Endothelial cell of umbilical vein (primary cell): ENCODE measurements around the gene RUBCN. TPM values are rescaled to one million over a fixed set of nuclear protein-coding genes. Genes with fewer than 3 reads are reported as not detected.

Source experiments
- BruUV-seq: library from RNA; stranded (reverse); fragments of 400-500 nt; replicated peaks from 2 replicates; lab custom pipeline; 2021; lab: Mats Ljungman, UMichigan
- CTCF ChIA-PET: fragments of 300-600, 350-600 bp; sonication (Branson Sonifier 250); formaldehyde crosslinking; loops from one replicate; lab custom pipeline; 2021; ENCODE audit warnings: antibody characterized with exemption, inconsistent platforms; lab: Charles Lee
- POLR2A ChIA-PET: fragments of 300-600, 350-600 bp; sonication (Branson Sonifier 250); formaldehyde crosslinking; loops from one replicate; lab custom pipeline; 2021; ENCODE audit warnings: antibody characterized with exemption, inconsistent platforms; lab: Charles Lee
- DNase-seq: peaks from one replicate; pipeline ENCODE4 v3.0.0-alpha.2; 2011; ENCODE audit warnings: low read depth, low spot score
- FAIRE-seq: peaks from 2 replicates; lab custom pipeline; 2011; peaks lifted over from hg19 to GRCh38; lab: Jason Lieb, UNC
- H2AFZ ChIP-seq: 2 replicates; pipeline ENCODE4 v1.6.0; 2012; ENCODE audit warnings: low read depth, low read length, control low read depth, inconsistent platforms
- H3K27ac ChIP-seq: 2 replicates; pipeline ENCODE4 v1.5.1; 2011; ENCODE audit warnings: low read depth, mild to moderate bottlenecking, control low read depth, low read length, moderate library complexity; ENCODE audit not compliant: insufficient read depth
- H3K27me3 ChIP-seq, 2 experiments: 2 replicates each; pipeline versions ENCODE4 v1.6.0 to v1.6.1; 2011; ENCODE audit warnings: low read length in 2 of 2, mixed read lengths in 1 of 2; ENCODE audit not compliant: control insufficient read depth in 2 of 2, insufficient read depth in 2 of 2
- H3K36me3 ChIP-seq, 2 experiments: 2 replicates in 1 of 2; 3 replicates in 1 of 2; pipeline ENCODE4 v1.5.1; 2011; ENCODE audit warnings: low read length in 2 of 2, mild to moderate bottlenecking in 1 of 2, moderate library complexity in 1 of 2; ENCODE audit not compliant: control insufficient read depth in 2 of 2, insufficient read depth in 2 of 2; ENCODE audit errors: extremely low read depth in 1 of 2
- H3K4me1 ChIP-seq: 3 replicates; pipeline ENCODE4 v1.5.1; 2011; ENCODE audit warnings: mild to moderate bottlenecking, low read length; ENCODE audit not compliant: control insufficient read depth, insufficient read depth; ENCODE audit errors: extremely low read depth
- H3K4me2 ChIP-seq: 2 replicates; pipeline ENCODE4 v1.6.1; 2011; ENCODE audit warnings: low read length, control low read depth, mixed read lengths; ENCODE audit not compliant: insufficient read depth
- H3K4me3 ChIP-seq, 3 experiments: fragments of 200-600 bp in 1 of 3; sonication (generic), shearing (Covaris generic) in 1 of 3; replicated peaks in 1 of 3; 2 replicates each; pipeline ENCODE4 v1.5.1; 2011 to 2016; ENCODE audit warnings: control low read depth in 3 of 3, low read length in 3 of 3, mild to moderate bottlenecking in 2 of 3, inconsistent platforms in 1 of 3, low read depth in 1 of 3, moderate library complexity in 1 of 3; ENCODE audit not compliant: insufficient read depth in 1 of 3
- H3K79me2 ChIP-seq: 2 replicates; pipeline ENCODE4 v1.6.0; 2012; ENCODE audit warnings: low read length, inconsistent platforms; ENCODE audit not compliant: control insufficient read depth, insufficient read depth
- H3K9ac ChIP-seq: replicated peaks from 2 replicates; pipeline ENCODE3; 2011; ENCODE audit warnings: low read length, control low read depth; ENCODE audit not compliant: insufficient read depth; ENCODE audit errors: extremely low read depth
- H3K9me1 ChIP-seq: replicated peaks from 3 replicates; pipeline ENCODE4 v1.6.0; 2011; ENCODE audit warnings: mild to moderate bottlenecking, low read length; ENCODE audit not compliant: control insufficient read depth, insufficient read depth; ENCODE audit errors: extremely low read depth
- H3K9me3 ChIP-seq: replicated peaks from 2 replicates; pipeline ENCODE4 v1.5.1; 2012; ENCODE audit warnings: low read length, inconsistent platforms; ENCODE audit not compliant: control insufficient read depth, insufficient read depth
- H4K20me1 ChIP-seq: replicated peaks from 2 replicates; pipeline ENCODE3; 2011; ENCODE audit warnings: mild to moderate bottlenecking, low read length; ENCODE audit not compliant: control insufficient read depth, insufficient read depth; ENCODE audit errors: extremely low read depth
- GATA2 ChIP-seq: IDR thresholded peaks from 2 replicates; pipeline ENCODE4 v1.7.0; 2011; ENCODE audit warnings: low read depth, mild to moderate bottlenecking, moderate library complexity, mixed read lengths, low read length; ENCODE audit not compliant: insufficient read length, insufficient read depth
- JUN ChIP-seq: IDR thresholded peaks from 2 replicates; pipeline ENCODE4 v1.6.1; 2011; ENCODE audit warnings: borderline replicate concordance, low read depth; ENCODE audit not compliant: insufficient read length, insufficient read depth
- MYC ChIP-seq: IDR thresholded peaks from one replicate; pipeline ENCODE4 v1.6.1; 2011; ENCODE audit warnings: mild to moderate bottlenecking, low read depth, low read length
- POLR2A ChIP-seq: IDR thresholded peaks from 2 replicates; pipeline ENCODE4 v1.6.1; 2012; ENCODE audit warnings: low read depth, mild to moderate bottlenecking, control low read depth, low read length
- POLR2AphosphoS5 ChIP-seq: IDR thresholded peaks from 2 replicates; pipeline ENCODE4 v1.6.1; 2012; ENCODE audit warnings: low read depth, mild to moderate bottlenecking, control low read depth, low read length, moderate library complexity; ENCODE audit not compliant: insufficient read depth
- dilution Hi-C: fragments of 300-500 bp; cut with MboI; formaldehyde crosslinking; loops from one replicate; pipeline ENCODE4 v1.15.0; 2019; ENCODE audit warnings: low sequenced_read_pairs; ENCODE audit not compliant: extremely low pct_ligation_motif_present
- intact Hi-C: fragments of 100-400 bp; cut with micrococcal nuclease; formaldehyde crosslinking; loops from one replicate; pipeline ENCODE4 v1.10.0; 2022
- polyA plus RNA-seq, 4 experiments: library from polyadenylated mRNA; depleted of rRNA in 3 of 4; stranded (reverse) in 3 of 4; unstranded in 1 of 4; fragments of >200 nt; gene quantifications; 2 replicates each; pipeline versions ENCODE4 v1.2.1 to v1.2.3, GENCODE V29; 2011 to 2012; ENCODE audit warnings: missing spikeins in 1 of 4
- total RNA-seq: library from RNA; stranded (reverse); gene quantifications from 2 replicates; pipeline ENCODE4 v1.2.3, GENCODE V29; 2021
- TF ChIP-seq, protein P1 (sequence below): IDR thresholded peaks from 2 replicates; pipeline ENCODE4 v1.6.1; 2011; ENCODE audit not compliant: insufficient read depth, insufficient read length
- TF ChIP-seq, protein P2 (sequence below), 2 donors: IDR thresholded peaks; 1 replicate in 1 of 2; 2 replicates in 1 of 2; pipeline ENCODE4 v1.5.1; 2011; ENCODE audit warnings: low read length in 2 of 2, mild to moderate bottlenecking in 2 of 2, moderate library complexity in 2 of 2, control low read depth in 1 of 2, inconsistent platforms in 1 of 2, low read depth in 1 of 2; ENCODE audit not compliant: insufficient read depth in 1 of 2; ENCODE audit errors: extremely low read depth in 1 of 2

RUBCN gene
- total and polyA plus RNA-seq, 2 donors (not counting 3 experiments of a cell fraction or from before 2014, with no cell fraction given) = 15.0 to 25.8 TPM

DNA sequence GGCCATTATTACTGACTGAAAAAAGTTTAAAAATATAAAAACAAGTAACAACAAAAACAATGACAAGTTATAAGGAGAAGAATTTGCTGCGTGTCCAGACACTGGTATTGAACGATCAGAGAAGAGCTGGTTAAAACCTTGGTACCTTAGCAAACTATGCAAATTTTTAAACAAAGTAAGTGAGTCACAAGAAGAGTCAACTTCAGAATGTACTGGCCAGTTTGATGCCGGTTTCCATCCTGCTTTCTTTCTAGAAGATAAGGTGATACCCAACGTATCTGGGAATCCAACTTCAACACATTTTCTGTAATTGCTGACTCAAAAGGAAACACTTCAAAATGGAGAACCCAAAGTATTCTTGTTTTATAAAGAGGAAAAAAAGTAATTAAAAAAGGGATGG lies 49.8 kb downstream of the RUBCN start:
- dilution Hi-C loops (no loop called here), intact Hi-C loops (no loop called here)
- no peak overlapping the region for H3K4me3 ChIP-seq
- TF ChIP-seq POLR2A = no peak
- TF ChIP-seq, protein P1, sequence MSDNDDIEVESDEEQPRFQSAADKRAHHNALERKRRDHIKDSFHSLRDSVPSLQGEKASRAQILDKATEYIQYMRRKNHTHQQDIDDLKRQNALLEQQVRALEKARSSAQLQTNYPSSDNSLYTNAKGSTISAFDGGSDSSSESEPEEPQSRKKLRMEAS = no peak
- TF ChIP-seq MYC = no peak
- TF ChIP-seq POLR2AphosphoS5 = no peak
- no peak for TF ChIP-seq GATA2
- TF ChIP-seq JUN = no peak
- TF ChIP-seq, protein P2, sequence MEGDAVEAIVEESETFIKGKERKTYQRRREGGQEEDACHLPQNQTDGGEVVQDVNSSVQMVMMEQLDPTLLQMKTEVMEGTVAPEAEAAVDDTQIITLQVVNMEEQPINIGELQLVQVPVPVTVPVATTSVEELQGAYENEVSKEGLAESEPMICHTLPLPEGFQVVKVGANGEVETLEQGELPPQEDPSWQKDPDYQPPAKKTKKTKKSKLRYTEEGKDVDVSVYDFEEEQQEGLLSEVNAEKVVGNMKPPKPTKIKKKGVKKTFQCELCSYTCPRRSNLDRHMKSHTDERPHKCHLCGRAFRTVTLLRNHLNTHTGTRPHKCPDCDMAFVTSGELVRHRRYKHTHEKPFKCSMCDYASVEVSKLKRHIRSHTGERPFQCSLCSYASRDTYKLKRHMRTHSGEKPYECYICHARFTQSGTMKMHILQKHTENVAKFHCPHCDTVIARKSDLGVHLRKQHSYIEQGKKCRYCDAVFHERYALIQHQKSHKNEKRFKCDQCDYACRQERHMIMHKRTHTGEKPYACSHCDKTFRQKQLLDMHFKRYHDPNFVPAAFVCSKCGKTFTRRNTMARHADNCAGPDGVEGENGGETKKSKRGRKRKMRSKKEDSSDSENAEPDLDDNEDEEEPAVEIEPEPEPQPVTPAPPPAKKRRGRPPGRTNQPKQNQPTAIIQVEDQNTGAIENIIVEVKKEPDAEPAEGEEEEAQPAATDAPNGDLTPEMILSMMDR (IDR thresholded peaks at IDR 0.05; ENCODE audit: extremely low read depth in 1 of 2, insufficient read depth in 1 of 2, low read depth in 1 of 2, low read length in 2 of 2) = no peak
- no peaks in the 10 kb centered on the region for H4K20me1 ChIP-seq
- no peaks in the 10 kb centered on the region for H3K9me3 ChIP-seq
- CTCF ChIA-PET = interaction anchor here (0.9 to 2.2 kb wide), 3 partner anchors 15 to 87 kb away, joined by 3 to 6 read pairs (median 4); no protein-coding TSS in a partner anchor
- no peaks in the 10 kb centered on the region for H3K4me1 ChIP-seq
- FAIRE-seq (no peak), DNase-seq (no peak)
- H3K9ac ChIP-seq = no peak overlapping the region
- no peaks in the 10 kb centered on the region for H3K27me3 ChIP-seq
- H3K9me1 ChIP-seq = no peaks in the 10 kb centered on the region
- H3K27ac ChIP-seq = no peak overlapping the region
- POLR2A ChIA-PET = interaction anchor here (0.6 kb wide), 1 partner anchor 806 kb away, joined by 6 read pairs; no protein-coding TSS in a partner anchor
- no peaks in the 10 kb centered on the region for H3K79me2 ChIP-seq
- peaks cover 0 to 22% of the 10 kb centered on the region in 2 experiments for H3K36me3 ChIP-seq
- no peak overlapping the region for H2AFZ ChIP-seq
- no peak overlapping the region for H3K4me2 ChIP-seq
- BruUV-seq = no TSS peak
